NCI-H2196 treated with DMSO at 0.1 percent for 48 hours (cell line): ENCODE measurements around the gene AK8.

Experiments used
- DNase-seq: peaks from one replicate; lab custom pipeline; 2025; ENCODE audit not compliant: unreplicated experiment; lab: John Stamatoyannopoulos, UW

AK8 gene

GRCh38 chr9:132826621-132827365 is 51.3 kb downstream of the AK8 start:
- DNase-seq = no peak

- no peak for DNase-seq
These were observed 52.0 kb downstream of the AK8 start for GRCh38 chr9:132826131-132826530.

GRCh38 chr9:132825430-132825829 is 52.7 kb downstream of the AK8 start:
- no peak for DNase-seq

GRCh38 chr9:132824951-132825350 is 53.1 kb downstream of the AK8 start:
- DNase-seq = no peak

DNA sequence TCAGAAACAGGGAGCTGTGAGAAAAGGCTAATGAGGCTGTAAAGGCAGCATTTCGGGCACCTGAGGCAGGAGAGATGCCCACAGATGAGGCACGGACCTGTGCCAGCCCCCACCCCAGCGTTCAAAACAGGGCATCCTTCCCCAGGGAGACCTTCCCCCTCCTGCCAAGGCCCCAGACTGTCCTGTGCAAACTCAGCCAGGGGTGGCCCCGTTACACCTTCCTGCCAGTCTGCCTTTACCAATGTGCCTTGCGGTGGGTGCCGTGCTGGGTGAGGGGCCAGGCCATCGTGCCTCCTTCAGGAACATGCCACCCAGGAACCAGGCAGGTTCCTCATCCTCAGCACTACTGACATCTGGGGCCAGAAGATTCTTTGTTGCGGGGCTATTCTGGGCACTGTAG is 53.9 kb downstream of the AK8 start:
- DNase-seq = no peak

DNA sequence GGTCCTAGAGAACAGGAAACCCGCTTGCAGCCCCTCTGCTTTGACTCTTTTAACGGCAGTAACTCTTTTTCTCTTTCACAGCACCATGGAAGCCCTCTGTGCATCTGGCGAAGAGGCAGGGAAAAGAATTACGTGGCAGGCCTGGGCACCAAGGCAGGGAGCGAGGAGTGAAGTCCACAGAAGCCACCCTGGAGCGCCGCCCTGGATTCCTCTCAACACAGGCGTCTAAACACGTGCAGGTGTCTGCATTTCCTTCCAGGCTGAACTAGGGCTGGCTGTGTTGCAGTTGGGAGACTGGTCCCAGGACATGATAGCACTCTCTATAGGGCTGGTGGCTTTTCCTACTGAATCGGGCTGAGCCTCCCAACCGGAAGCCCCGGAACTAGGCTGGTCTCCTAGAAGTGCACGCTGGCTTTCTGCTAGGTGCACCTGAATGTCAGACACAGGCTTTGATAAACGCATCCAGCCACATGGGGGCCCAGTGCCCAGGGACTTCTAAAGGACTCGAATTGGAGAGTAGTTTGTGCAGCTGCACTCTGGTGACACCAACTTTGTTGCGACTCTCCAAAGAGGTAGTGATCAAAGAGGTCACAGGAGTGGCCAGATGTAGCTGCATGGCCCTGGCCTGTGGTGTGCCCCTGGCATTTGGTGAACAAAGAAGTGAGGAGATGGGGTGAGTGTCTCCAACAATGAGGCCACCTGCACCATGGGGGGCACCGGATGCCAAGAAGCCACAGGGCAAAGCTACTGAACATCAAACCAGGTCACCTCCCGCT is 54.5 kb downstream of the AK8 start:
- DNase-seq = no peak

DNA sequence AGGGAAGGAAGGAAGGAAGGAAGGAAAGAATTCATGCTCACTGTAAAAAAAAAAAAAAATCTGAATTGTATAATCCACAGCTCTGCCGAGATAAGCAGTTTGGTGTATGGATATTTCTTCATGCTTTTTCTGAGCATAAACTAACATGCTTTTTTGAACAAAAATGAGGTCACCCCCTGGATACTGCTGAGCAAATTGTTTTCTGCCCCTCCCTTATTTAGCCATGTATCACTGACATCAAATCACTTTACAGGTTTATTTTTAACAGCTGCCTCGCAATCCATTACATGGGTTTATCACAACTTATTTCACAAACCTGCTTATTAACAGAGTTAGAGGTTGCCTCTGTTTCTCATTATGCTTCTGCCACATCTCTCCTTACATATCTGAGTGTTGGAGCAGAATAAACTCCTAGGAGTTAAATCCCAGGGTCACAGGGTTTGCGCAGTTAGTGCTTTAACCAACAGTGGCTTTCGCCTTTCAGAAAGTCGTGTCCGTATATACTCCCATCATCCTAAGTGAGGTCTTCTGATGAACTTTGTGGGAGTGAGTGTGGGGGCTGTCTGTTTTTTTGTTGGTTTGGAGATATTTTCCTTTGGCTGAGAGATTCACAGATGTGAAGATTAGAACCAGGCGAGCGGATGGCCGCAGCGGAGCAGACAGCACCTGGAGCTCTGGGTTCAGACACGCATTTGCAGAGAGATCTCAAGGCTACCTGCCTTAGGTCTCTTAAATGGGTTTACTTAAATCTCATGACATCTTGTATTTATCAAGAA is 57.7 kb downstream of the AK8 start:
- DNase-seq = no peak

GRCh38 chr9:132818588-132818987 is 59.5 kb downstream of the AK8 start:
- DNase-seq = no peak

GRCh38 chr9:132814937-132815336 is 63.1 kb downstream of the AK8 start:
- DNase-seq = no peak

GRCh38 chr9:132813115-132813771 is 64.8 kb downstream of the AK8 start:
- DNase-seq = no peak

DNA sequence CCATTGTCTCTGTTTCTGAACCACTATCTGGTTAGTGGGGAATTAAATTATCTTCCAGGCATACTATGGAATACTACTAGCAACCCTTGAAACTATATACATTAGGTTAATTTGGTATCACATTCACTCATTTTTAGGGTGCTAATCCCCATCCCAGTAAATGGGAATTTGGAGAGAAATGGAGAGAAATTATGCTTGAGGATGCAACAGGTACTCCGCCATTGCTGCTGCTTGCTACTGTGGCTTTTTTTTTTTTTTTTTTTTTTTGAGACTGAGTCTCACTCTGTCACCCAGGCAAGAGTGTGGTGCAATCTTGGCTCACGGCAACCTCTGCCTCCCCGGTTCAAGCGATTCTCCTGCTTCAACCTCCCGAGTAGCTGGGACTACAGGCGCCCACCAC is 66.1 kb downstream of the AK8 start:
- DNase-seq = no peak

DNA sequence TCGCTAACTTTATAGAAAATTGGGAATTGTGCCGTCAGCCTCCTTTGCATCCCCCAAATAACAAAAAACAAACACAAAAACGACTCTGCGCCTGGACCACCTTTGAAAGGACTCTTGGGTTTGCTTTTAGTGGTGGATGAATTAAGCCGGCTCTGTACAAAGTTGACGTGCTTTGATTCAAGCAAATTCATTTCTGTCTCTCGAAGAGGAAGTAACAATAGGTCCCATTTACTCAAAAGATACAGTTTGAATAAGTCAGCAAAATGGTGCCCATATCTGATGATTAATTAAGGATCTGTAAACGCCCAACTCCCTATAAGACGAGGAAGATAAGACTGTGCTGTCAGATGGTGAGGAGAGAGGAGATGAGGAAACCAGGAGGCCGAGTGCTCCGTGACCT is 67.8 kb downstream of the AK8 start:
- DNase-seq = no peak

DNA sequence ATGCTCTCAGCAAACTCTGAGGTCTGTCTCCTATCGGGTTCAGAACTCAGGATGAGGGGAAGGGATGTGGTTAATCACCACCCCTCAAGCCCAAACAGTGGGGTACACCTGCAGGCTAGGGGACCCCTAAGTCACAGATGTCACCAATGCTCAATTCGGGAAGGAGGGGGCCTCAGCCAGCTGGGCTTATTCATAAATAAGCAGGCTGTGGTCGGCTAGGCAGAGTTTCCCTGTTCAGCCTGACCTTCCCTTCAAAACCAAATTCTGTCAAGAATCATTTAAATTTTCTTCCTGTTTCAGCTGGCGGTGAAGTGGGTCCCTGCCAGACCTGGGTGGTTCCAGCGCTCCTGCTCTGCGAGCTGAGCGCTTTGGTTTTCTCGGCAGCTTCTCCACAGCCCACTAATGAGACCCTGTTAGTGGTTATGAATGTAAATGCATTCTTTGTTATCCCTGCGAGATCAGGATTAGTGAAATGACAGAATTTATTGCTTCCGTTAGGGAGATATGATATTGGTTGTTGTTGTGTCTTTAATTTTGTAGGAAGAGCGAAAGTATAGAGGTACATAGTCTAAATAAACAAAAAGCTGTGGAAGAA is 68.3 kb downstream of the AK8 start:
- no peak for DNase-seq

GRCh38 chr9:132808645-132809044 is 69.4 kb downstream of the AK8 start:
- no peak for DNase-seq

DNA sequence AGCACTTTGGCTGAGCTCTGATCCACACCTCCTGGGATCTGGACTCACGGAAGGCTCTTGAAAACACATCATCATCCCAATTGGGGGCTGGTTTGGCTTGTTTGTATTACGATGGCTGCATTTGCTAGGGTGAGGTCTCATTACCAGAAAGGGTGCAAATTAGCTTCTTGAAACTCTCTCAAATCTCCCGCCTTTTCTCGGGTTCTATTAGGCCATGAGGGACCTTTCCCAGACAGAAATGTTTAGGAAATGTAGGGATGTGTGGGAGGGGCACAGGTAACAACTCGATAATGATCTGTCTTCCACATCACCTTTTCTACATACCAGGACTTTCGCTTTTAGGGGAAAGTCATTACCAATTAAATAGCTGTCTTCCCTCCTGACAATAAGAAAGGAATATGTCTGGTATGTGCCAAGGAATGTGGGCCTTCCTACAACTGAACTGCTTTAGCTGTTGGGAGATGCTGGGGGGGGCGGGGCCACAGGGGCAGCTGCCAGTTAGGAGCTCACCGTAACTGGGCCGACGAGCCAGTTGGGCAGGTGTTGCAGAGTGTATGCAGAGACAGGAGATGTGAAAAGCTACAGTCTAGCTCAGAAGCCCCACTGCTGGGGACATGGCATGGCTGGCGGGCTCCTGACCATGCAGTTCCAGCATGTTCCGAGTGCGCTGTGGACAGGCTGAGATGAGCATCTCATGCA is 71.2 kb downstream of the AK8 start:
- DNase-seq = no peak

GRCh38 chr9:132806306-132806705 is 71.8 kb downstream of the AK8 start:
- no peak for DNase-seq

DNA sequence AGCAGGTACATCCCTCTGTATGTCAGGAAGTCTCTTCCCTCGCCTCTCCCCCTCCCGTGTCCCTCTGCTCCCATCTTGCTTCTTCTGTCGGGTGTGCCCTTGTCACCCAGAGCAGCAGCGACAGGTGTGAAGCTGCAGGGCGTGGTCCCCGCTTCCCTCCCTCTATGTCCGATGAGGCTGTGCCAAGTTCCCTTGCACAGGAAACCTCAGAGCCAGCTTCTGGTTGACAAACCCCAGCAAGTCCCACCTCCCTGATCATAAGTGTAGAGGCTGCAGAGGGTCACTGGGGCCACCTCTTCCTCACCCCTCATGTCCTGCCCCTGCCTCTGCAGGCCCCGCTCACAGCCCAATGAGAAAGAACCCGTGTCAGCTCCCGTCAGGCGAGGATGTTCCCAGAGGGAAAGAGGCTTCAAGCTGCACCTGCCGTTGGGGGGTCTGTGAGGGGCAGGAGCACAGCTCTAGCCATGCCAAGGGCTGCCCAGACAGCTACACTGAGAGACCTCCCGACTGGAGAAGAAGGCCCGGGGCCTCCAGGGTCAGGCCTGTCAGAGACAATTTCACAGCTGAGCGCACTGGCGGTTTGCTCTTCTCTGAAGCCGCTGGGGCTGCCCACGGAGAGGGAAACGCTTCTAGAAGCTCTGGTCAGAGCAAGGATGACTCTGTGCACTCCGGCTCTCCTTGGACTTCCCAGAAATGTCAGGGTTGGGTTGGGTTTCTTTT is 73.3 kb downstream of the AK8 start:
- DNase-seq = no peak

- DNase-seq = no peak
These were observed 75.8 kb downstream of the AK8 start for GRCh38 chr9:132802121-132802795.

DNA sequence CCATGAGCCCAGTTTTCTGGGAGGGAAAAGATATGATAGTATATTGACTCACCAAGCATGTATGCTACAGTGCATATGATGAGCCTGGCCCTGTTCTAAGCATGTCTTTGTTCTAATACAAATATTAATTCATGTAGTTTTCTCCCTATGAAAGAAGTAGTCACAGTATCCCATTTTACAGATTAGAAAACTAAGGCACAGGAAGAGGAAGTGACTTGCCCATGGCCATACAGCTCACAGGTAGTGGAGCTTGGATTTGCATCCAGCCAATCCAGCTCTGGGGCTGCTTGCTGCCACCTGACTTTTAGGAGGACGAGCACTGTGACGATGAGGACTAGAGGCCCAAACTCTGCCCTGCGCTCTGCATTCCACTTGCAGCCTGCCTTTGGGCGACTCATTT is 76.4 kb downstream of the AK8 start:
- no peak for DNase-seq
